Esophagus muscularis mucosa (tissue), 4 donors: ENCODE data around the gene METTL16. TPM values are rescaled to one million over a fixed set of nuclear protein-coding genes. Genes with fewer than 3 reads are reported as not detected.
"Not testable (repeated sequence)": the region's sequence is repeated elsewhere in the genome, so short reads cannot be mapped to it uniquely, and the experiment has no call there.

Source experiments
- DNase-seq: peaks from one replicate; pipeline ENCODE4 v3.0.0-alpha.2; 2017; ENCODE audit errors: extremely low spot score
- H3K27ac ChIP-seq, 4 donors: fragments of 200-600 bp; sonication (generic); replicated peaks in 1 of 4; 1 replicate in 3 of 4; 2 replicates in 1 of 4; pipeline ENCODE4 v1.5.1; 2016 to 2019; ENCODE audit warnings: mild to moderate bottlenecking in 1 of 4
- H3K27me3 ChIP-seq, 4 donors: fragments of 200-600 bp; sonication (generic); one replicate each; pipeline versions ENCODE4 v1.5.1 to v1.6.0; 2016 to 2019
- H3K36me3 ChIP-seq, 4 donors: fragments of 200-600 bp; sonication (generic); one replicate each; pipeline ENCODE4 v1.5.1; 2016 to 2019
- H3K4me1 ChIP-seq, 4 donors: fragments of 200-600 bp; sonication (generic); one replicate each; pipeline ENCODE4 v1.5.1; 2016 to 2019
- H3K4me3 ChIP-seq, 4 donors: fragments of 200-600 bp; sonication (generic); 1 replicate in 2 of 4; 2 replicates in 2 of 4; pipeline ENCODE4 v1.5.1; 2016 to 2019; ENCODE audit warnings: mild to moderate bottlenecking in 4 of 4, moderate library complexity in 1 of 4
- H3K9me3 ChIP-seq, 4 donors: fragments of 200-600 bp; sonication (generic); 1 replicate in 3 of 4; 2 replicates in 1 of 4; pipeline ENCODE4 v1.5.1; 2016 to 2019
- EP300 ChIP-seq: sonication (generic); formaldehyde crosslinking; IDR thresholded peaks from one replicate; pipeline ENCODE4 v1.6.1; 2017; ENCODE audit warnings: antibody characterized with exemption
- POLR2A ChIP-seq: fragments of 450-650 bp; IDR thresholded peaks from one replicate; pipeline ENCODE4 v1.6.1; 2017; ENCODE audit warnings: antibody characterized with exemption, moderate library complexity, mild to moderate bottlenecking, low read depth
- POLR2AphosphoS5 ChIP-seq, 2 donors: sonication (generic); formaldehyde crosslinking; IDR thresholded peaks; one replicate each; pipeline ENCODE4 v1.6.1; 2017; ENCODE audit warnings: antibody characterized with exemption in 2 of 2
- WGBS: methylation state at CpG from one replicate; pipeline ENCODE4 v1.1.5; 2018; 5-methylcytosine and 5-hydroxymethylcytosine counted together
- intact Hi-C: fragments of 100-400 bp; cut with DNase I; formaldehyde crosslinking; loops from one replicate; pipeline ENCODE4 v1.15.1; 2023
- total RNA-seq, 4 donors: library from RNA; depleted of rRNA; stranded (reverse); fragments of >200 nt; gene quantifications; one replicate each; pipeline versions ENCODE4 v1.1.0 to v1.2.1, GENCODE V29; 2016
- TF ChIP-seq, protein P1 (sequence below), 3 experiments: fragments of 200-600 bp in 2 of 3; fragments of 450-650 bp in 1 of 3; sonication (generic) in 2 of 3; IDR thresholded peaks; one replicate each; pipeline ENCODE4 v1.5.1; 2017 to 2019; ENCODE audit warnings: antibody characterized with exemption in 3 of 3, mild to moderate bottlenecking in 2 of 3, moderate library complexity in 1 of 3

METTL16 gene
- total RNA-seq, 4 donors from 2014 or later: 18.9 to 28.8 (median 24.5) TPM

DNA sequence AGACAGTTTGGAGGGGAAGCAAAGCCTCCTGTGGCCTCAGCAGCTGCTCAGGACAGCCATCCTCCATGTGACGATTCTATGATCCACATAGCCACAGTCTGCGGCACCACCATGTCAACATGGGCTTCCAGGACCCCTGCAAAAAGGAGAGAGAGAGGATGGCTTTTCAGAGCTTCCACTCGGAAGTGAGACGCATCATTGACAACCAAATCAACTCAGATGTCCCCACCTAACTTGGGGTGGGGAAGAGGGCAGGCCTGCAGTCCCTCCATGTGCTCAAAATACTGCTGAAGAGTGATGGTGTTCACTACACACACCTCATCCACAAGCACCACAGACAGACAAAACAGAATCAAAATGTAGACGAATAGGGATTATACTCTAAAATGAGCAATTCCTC lies 5.9 kb upstream of the METTL16 start:
- H3K4me3 ChIP-seq: no peak overlapping the region
- peaks cover 0 to 3% (median 1%) of the 10 kb centered on the region in 4 donors for H3K4me1 ChIP-seq
- intact Hi-C loops: loop anchor here (10.0 kb wide), 2 partner anchors 67 to 167 kb away; no protein-coding TSS in a partner anchor
- H3K27me3 ChIP-seq: no peaks in the 10 kb centered on the region
- no peak overlapping the region for H3K27ac ChIP-seq
- DNase-seq: no peak
- H3K9me3 ChIP-seq: no peaks in the 10 kb centered on the region
- H3K36me3 ChIP-seq: no peaks in the 10 kb centered on the region
- TF ChIP-seq POLR2A (no peak), POLR2AphosphoS5 (IDR thresholded peaks at IDR 0.05) (no peak), EP300 (no peak)
- TF ChIP-seq, protein P1, sequence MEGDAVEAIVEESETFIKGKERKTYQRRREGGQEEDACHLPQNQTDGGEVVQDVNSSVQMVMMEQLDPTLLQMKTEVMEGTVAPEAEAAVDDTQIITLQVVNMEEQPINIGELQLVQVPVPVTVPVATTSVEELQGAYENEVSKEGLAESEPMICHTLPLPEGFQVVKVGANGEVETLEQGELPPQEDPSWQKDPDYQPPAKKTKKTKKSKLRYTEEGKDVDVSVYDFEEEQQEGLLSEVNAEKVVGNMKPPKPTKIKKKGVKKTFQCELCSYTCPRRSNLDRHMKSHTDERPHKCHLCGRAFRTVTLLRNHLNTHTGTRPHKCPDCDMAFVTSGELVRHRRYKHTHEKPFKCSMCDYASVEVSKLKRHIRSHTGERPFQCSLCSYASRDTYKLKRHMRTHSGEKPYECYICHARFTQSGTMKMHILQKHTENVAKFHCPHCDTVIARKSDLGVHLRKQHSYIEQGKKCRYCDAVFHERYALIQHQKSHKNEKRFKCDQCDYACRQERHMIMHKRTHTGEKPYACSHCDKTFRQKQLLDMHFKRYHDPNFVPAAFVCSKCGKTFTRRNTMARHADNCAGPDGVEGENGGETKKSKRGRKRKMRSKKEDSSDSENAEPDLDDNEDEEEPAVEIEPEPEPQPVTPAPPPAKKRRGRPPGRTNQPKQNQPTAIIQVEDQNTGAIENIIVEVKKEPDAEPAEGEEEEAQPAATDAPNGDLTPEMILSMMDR (IDR thresholded peaks at IDR 0.05): no peak
- WGBS: 92% methylated on average over 5 of the region's 5 CpGs

DNA sequence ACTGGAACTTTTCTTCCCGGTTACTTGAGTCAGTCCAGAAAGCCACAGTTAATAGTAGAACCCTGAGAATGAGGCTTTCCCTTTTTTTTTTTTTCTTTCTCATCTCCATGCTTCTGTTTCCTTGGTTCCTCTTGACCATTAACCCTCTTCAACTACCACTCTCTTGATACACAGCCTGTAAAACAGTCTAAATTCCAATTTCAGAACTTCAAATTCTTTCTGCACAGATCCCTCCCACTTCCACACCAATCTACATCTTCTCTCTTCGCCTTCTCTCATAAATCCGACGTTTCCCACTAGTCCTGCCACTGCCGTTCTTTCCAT lies 588 bp downstream of the METTL16 start:
- Histone ChIP-seq H3K27me3 (no peaks in the 10 kb centered on the region), H3K4me3 (peak overlapping the region; percentile 58 to 75 (median 68)), H3K27ac (peak overlapping the region; percentile 85 to 93 (median 89)), H3K36me3 (peaks cover 0 to 5% (median 0%) of the 10 kb centered on the region in 4 donors), H3K9me3 (no peaks in the 10 kb centered on the region), H3K4me1 (peaks cover 29 to 41% (median 36%) of the 10 kb centered on the region in 4 donors)
- intact Hi-C loops: loop anchor here (10.0 kb wide), 2 partner anchors 74 to 174 kb away; no protein-coding TSS in a partner anchor
- no peak for DNase-seq
- TF ChIP-seq POLR2AphosphoS5 (IDR thresholded peaks at IDR 0.05): no peak
- no peak for TF ChIP-seq POLR2A
- TF ChIP-seq, protein P1 (IDR thresholded peaks at IDR 0.05): no peak
- no peak for TF ChIP-seq EP300
- under 1% methylated on average over 5 of the region's 5 CpGs for WGBS

DNA sequence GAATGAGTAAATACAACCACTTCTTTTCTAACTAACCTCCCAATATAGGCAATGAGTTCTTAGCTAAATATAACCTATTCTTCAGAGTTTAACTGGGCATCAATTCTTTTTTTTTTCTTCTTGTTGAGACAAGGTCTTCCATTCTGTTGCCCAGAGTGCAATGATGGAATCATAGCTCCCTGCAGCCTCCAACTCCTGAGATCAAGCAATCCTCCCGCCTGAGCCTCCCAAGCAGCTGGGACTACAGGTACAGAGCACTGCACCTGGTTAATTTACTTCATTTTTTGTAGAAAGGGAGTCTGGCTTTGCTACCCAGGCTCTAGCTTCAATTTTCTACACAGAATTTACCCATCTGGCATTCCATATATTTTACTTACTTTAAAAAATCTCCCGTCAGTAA lies 1.1 kb downstream of the METTL16 start:
- DNase-seq: no peak
- H3K27ac ChIP-seq: peak overlapping the region; percentile 85 to 93 (median 89)
- intact Hi-C loops: loop anchor here (10.0 kb wide), 2 partner anchors 74 to 174 kb away; no protein-coding TSS in a partner anchor
- no peaks in the 10 kb centered on the region for H3K27me3 ChIP-seq
- WGBS: 53% methylated on average over 2 of the region's 2 CpGs
- H3K4me3 ChIP-seq: peak overlapping the region; percentile 58 to 75 (median 68)
- peaks cover 29 to 41% (median 36%) of the 10 kb centered on the region in 4 donors for H3K4me1 ChIP-seq
- no peaks in the 10 kb centered on the region for H3K9me3 ChIP-seq
- peaks cover 0 to 5% (median 0%) of the 10 kb centered on the region in 4 donors for H3K36me3 ChIP-seq
- no peak for TF ChIP-seq EP300
- TF ChIP-seq, protein P1 (IDR thresholded peaks at IDR 0.05): no peak
- TF ChIP-seq POLR2AphosphoS5 (IDR thresholded peaks at IDR 0.05): no peak

DNA sequence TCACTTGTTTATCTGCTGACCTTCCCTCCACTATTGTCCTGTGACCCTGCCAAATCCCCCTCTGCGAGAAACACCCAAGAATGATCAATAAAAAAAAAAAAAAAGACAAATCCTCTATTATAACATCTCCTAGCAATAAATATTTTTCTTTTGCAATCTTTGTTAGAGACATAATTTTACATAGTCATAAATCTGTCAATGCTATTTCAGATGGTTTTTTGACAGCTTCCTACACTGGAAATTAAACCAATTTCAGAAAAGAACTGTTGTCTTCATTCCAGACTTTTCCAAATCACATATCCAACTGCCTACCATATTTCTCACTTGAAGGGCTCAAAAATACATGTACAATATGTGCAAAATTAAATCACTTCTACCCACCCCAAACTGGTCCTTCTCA lies 3.7 kb downstream of the METTL16 start:
- intact Hi-C loops: no loop called here
- Histone ChIP-seq H3K4me3 (no peak overlapping the region), H3K27me3 (no peaks in the 10 kb centered on the region), H3K9me3 (no peaks in the 10 kb centered on the region), H3K36me3 (peaks cover 0 to 5% (median 0%) of the 10 kb centered on the region in 4 donors), H3K4me1 (peaks cover 29 to 41% (median 36%) of the 10 kb centered on the region in 4 donors), H3K27ac (no peak overlapping the region)
- WGBS: 100% methylated on average over 1 of the region's 1 CpG
- TF ChIP-seq, protein P1 (IDR thresholded peaks at IDR 0.05): no peak
- no peak for TF ChIP-seq POLR2A
- TF ChIP-seq POLR2AphosphoS5 (IDR thresholded peaks at IDR 0.05): no peak
- TF ChIP-seq EP300: no peak
- DNase-seq: no peak

DNA sequence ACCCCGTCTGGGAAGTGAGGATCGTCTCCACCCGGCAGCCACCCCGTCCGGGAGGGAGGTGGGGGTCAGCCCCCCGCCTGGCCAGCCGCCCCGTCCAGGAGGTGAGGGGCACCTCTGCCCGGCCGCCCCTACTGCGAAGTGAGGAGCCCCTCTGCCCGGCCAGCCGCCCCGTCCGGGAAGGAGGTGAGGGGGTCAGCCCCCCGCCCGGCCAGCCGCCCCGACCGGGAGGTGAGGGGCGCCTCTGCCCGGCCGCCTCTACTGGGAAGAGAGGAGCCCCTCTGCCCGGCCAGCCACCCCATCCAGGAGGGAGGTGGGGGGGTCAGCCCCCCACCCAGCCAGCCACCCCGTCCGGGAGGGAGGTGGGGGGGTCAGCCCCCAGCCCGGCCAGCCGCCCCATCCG lies 4.7 kb downstream of the METTL16 start:
- H3K9me3 ChIP-seq, H3K27ac ChIP-seq, DNase-seq, intact Hi-C loops, H3K27me3 ChIP-seq, H3K36me3 ChIP-seq, H3K4me3 ChIP-seq: not testable (repeated sequence)
- 97% methylated on average over 6 of the region's 29 CpGs for WGBS
- peaks cover 26 to 33% (median 29%) of the 10 kb centered on the region in 4 donors for H3K4me1 ChIP-seq
